Measurements from ENCODE around the gene BSG. TPM values are rescaled to one million over a fixed set of nuclear protein-coding genes. Genes with fewer than 3 reads are reported as not detected.

BSG gene
- total RNA-seq, 1 donor from 2014 or later = 144 TPM

DNA sequence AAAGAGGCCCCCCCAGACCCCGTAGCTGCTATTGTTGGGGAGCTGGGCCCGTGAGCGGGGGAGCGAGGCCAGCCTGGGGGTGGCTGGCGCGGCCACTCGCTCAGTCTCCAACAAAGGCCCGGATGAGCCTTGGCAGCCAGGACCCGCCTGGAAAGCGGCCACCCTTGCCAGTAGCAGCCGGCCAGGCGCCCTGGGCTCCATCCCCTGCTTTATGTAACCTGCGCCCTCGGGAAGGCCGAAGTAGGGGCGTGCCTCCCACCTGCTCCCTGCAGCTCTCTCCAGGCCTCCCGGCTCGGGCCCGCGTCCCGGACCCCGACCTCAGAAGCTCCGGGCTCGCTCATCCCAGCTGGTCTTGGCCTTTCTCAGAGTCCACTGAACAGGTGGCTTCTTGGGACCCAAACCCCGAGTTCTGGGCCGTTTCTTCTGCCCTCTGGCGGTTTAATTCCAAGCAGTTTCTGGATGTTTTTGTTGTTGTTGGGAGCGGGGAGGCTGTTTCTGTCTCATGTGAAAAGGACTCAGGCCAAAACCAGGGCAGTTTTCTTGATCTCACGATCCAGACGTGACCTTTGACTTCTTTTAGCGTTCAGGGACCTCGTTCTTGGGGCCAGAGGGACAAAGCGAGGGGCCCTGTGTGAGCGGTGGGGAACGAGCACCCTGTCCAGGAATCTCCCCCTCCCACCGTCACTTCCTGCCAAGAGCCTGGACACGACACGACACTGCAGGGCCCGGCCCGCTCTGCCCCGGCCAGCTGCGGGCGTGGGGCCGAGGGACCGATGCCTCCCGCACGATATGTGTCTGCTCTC lies 39.6 kb upstream of the BSG start:
- Histone ChIP-seq H3K27me3 (ENCODE audit: control insufficient read depth in 3 of 3, insufficient read depth in 3 of 3, low read length in 3 of 3) (peaks cover 0 to 6% (median 6%) of the 10 kb centered on the region in 3 donors), H3K36me3 (ENCODE audit: control insufficient read depth in 3 of 3, insufficient read depth in 3 of 3, low read length in 3 of 3) (peaks cover 13 to 19% (median 18%) of the 10 kb centered on the region in 3 donors), H3K4me3 (ENCODE audit: low read length in 3 of 3) (peak overlapping the region; percentile 46 to 94 (median 88)), H3K9me3 (ENCODE audit: control insufficient read depth in 3 of 3, low read length in 3 of 3) (no peaks in the 10 kb centered on the region), H3K4me1 (ENCODE audit: control insufficient read depth in 3 of 3, insufficient read depth in 3 of 3, low read length in 3 of 3) (peaks cover 30 to 38% (median 37%) of the 10 kb centered on the region in 3 donors), H3K27ac (ENCODE audit: low read depth, low read length) (peak overlapping the region; percentile 90), H3K9ac (ENCODE audit: low read depth in 1 of 3, low read length in 3 of 3) (peak overlapping the region; percentile 89 to 96 (median 94))

DNA sequence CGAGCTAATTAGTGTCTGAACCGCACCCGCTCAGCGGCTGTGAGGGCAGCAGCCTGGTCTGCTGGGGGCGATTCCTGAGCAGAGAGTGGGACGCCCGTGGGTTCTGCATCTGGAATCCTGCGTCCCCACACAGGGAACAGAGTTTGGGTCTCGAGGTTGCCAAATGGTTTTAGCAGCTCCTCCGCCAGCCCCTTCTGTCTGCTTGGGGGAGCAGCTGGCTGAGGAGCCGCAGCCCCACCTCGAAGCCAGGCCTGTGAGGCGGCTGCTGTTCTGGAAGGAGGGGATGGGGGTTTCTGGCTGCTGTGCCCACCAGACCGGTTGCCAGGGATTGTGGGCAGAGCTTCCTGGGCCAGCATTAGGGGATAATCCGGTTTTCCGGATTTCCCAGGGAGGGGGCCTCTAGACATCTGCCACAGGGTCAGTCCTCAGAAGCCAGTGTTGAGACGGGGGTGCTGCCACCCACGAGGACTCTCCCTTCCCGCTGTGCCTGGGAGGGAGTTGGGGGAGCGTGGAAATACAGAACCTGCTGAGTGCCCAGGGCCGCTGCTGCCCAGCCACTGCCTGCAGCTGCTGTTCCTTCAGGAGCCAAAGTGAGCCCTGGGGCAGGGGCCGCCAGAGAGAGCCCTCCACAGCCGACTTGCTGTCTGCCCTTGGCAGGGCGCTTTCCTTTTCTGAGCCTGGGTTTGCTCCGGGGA lies 38.9 kb upstream of the BSG start:
- peaks cover 30 to 45% (median 37%) of the 10 kb centered on the region in 3 donors for H3K4me1 ChIP-seq (ENCODE audit: control insufficient read depth in 3 of 3, insufficient read depth in 3 of 3, low read length in 3 of 3)

DNA sequence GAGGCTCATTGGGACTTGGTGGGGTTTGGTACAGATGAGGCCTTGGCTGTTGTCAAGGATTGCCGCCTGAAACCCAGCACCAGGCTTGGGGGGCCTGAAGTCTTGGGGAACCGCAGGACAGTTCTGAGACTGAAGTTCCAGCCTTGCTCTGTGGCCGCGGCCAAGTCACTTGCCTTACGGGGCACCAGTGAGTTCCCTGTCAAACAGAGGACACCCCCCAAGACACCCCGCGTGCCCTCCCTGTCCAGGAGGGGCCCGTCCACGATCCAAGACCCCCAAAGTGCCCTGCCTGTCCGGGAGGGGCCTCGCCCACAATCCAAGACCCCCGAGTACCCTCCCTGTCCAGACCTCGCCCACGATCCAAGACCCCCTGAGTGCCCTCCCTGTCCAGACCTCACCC lies 38.3 kb upstream of the BSG start:
- H3K9ac ChIP-seq (ENCODE audit: low read depth in 1 of 3, low read length in 3 of 3) = peak overlapping the region; percentile 89 to 96 (median 94)
- H3K4me3 ChIP-seq (ENCODE audit: low read length in 3 of 3) = peak overlapping the region; percentile 46 to 94 (median 88)
- peaks cover 20 to 33% (median 24%) of the 10 kb centered on the region in 3 donors for H3K36me3 ChIP-seq (ENCODE audit: control insufficient read depth in 3 of 3, insufficient read depth in 3 of 3, low read length in 3 of 3)
- H3K4me1 ChIP-seq (ENCODE audit: control insufficient read depth in 3 of 3, insufficient read depth in 3 of 3, low read length in 3 of 3) = peaks cover 30 to 51% (median 37%) of the 10 kb centered on the region in 3 donors
- H3K9me3 ChIP-seq (ENCODE audit: control insufficient read depth in 3 of 3, low read length in 3 of 3) = no peaks in the 10 kb centered on the region
- H3K27ac ChIP-seq (ENCODE audit: low read depth, low read length) = peak overlapping the region; percentile 90
- H3K27me3 ChIP-seq (ENCODE audit: control insufficient read depth in 3 of 3, insufficient read depth in 3 of 3, low read length in 3 of 3) = no peaks in the 10 kb centered on the region

More for the DNA sequence above, 38.9 kb upstream of the BSG start:
- Histone ChIP-seq H3K9ac (ENCODE audit: low read depth in 1 of 3, low read length in 3 of 3) (peak overlapping the region; percentile 89 to 96 (median 94)), H3K9me3 (ENCODE audit: control insufficient read depth in 3 of 3, low read length in 3 of 3) (no peaks in the 10 kb centered on the region), H3K27me3 (ENCODE audit: control insufficient read depth in 3 of 3, insufficient read depth in 3 of 3, low read length in 3 of 3) (peaks cover 0 to 3% (median 3%) of the 10 kb centered on the region in 3 donors), H3K27ac (ENCODE audit: low read depth, low read length) (peak overlapping the region; percentile 90), H3K4me3 (ENCODE audit: low read length in 3 of 3) (peak overlapping the region; percentile 46 to 94 (median 88)), H3K36me3 (ENCODE audit: control insufficient read depth in 3 of 3, insufficient read depth in 3 of 3, low read length in 3 of 3) (peaks cover 18 to 27% (median 24%) of the 10 kb centered on the region in 3 donors)

DNA sequence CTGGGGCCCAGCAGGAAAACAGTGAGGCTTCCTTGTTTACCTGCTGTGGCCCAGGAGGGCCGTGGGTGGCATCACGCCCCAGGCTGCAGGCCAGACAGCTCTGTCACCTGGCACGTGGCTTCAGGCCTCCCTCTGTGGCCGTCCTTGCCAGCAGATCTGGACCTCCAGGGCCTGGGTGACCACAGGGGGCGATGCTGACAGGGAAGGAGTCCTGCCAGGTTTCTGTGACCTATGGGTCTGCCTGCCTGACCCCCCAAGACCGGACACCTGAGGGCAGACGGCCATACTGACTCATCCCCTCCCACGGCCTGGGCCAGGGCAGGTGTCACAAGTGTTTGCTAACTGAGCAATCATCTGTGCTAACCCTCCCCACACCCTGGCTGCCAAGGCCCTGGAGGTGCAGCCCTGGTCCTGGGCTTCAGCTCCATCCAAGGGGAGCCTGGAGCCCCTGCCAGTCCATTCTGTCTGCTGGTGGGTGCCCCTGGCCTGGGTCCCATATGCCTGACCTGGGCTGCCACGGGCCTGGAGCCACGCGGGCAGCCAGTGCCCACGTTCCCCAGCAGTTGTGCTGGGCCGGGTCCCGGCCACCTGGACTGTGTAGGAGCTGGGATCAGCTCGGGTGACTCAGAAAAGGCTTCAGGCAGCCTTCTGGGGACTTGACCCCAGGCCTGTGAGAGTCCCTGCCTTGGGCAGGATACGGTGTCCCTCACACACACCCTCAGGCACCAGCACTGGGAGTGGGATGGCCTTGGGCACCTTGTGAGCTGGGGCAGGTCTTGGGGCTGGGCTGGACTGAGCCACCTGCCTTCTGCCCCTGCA lies 37.2 kb upstream of the BSG start:
- Histone ChIP-seq H3K9me3 (ENCODE audit: control insufficient read depth in 3 of 3, low read length in 3 of 3) (no peaks in the 10 kb centered on the region), H3K27ac (ENCODE audit: low read depth, low read length) (peak overlapping the region; percentile 25), H3K4me1 (ENCODE audit: control insufficient read depth in 3 of 3, insufficient read depth in 3 of 3, low read length in 3 of 3) (peaks cover 30 to 56% (median 37%) of the 10 kb centered on the region in 3 donors), H3K9ac (ENCODE audit: low read depth in 1 of 3, low read length in 3 of 3) (peak overlapping the region in 2 of 3 donors; percentile 43 to 73), H3K36me3 (ENCODE audit: control insufficient read depth in 3 of 3, insufficient read depth in 3 of 3, low read length in 3 of 3) (peaks cover 20 to 38% (median 27%) of the 10 kb centered on the region in 3 donors), H3K4me3 (ENCODE audit: low read length in 3 of 3) (no peak overlapping the region), H3K27me3 (ENCODE audit: control insufficient read depth in 3 of 3, insufficient read depth in 3 of 3, low read length in 3 of 3) (no peaks in the 10 kb centered on the region)

DNA sequence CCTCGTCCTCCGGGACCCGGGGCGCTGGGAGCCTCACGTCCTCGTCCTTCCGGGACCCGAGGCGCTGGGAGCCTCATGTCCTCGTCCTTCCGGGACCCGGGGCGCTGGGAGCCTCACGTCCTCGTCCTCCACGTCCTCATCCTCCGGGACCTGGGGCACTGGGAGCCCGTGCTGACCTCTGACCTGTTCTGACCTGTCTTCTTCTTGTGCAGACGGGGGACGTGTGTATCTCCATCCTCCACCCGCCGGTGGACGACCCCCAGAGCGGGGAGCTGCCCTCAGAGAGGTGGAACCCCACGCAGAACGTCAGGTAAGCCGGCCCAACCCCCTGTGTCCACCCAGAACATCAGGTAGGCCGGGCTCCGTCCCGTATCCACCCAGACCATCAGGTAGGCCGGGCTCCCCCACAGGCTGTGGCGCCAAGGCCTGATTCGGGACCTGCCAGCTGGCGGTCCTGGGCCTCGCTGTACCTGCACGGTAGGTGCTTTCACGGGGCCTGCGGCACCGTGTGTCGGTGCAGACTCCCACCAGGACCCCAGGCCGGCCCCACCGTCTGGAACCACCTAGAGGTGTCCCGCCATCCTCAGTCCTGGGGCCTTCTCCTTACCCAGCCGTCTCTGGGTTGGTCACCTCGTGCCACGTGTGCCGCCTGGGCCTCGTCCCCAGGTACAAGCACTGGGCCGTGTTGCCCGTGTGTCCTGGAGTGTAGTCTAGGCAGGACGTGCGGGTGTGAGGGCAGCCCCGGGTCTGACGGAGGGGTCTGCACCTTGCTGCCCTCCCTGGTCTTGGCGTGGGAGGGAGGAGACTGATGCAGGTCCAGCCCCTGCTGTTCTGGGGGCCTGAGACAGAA lies 36.1 kb upstream of the BSG start:
- H3K27me3 ChIP-seq (ENCODE audit: control insufficient read depth in 3 of 3, insufficient read depth in 3 of 3, low read length in 3 of 3) = no peaks in the 10 kb centered on the region
- H3K4me1 ChIP-seq (ENCODE audit: control insufficient read depth in 3 of 3, insufficient read depth in 3 of 3, low read length in 3 of 3) = peaks cover 27 to 51% (median 32%) of the 10 kb centered on the region in 3 donors
- H3K9ac ChIP-seq (ENCODE audit: low read depth in 1 of 3, low read length in 3 of 3) = no peak overlapping the region
- H3K4me3 ChIP-seq (ENCODE audit: low read length in 3 of 3) = no peak overlapping the region
- no peaks in the 10 kb centered on the region for H3K9me3 ChIP-seq (ENCODE audit: control insufficient read depth in 3 of 3, low read length in 3 of 3)
- H3K36me3 ChIP-seq (ENCODE audit: control insufficient read depth in 3 of 3, insufficient read depth in 3 of 3, low read length in 3 of 3) = peaks cover 20 to 40% (median 28%) of the 10 kb centered on the region in 3 donors
- no peak overlapping the region for H3K27ac ChIP-seq (ENCODE audit: low read depth, low read length)

DNA sequence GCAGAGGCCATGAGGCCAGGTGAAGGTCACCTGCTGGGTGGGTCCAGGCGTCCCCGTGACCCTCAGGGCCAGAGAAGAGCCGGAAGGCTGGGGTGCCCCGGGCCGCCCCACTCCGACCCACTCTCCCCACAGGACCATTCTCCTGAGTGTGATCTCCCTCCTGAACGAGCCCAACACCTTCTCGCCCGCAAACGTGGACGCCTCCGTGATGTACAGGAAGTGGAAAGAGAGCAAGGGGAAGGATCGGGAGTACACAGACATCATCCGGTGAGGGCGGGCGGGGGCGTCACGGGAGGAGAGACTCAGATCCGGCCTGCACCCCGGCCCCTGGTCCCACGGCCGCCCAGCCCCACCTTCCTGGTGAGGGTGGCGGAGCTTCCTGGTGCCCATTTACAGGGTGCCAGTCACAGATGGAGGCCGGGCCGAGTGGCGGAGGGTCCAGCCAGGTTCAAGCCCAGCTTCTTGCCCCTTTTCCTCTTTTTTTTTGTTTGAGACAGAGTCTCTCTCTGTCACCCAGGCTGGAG lies 35.5 kb upstream of the BSG start:
- Histone ChIP-seq H3K9ac (ENCODE audit: low read depth in 1 of 3, low read length in 3 of 3) (no peak overlapping the region), H3K27me3 (ENCODE audit: control insufficient read depth in 3 of 3, insufficient read depth in 3 of 3, low read length in 3 of 3) (no peaks in the 10 kb centered on the region), H3K4me3 (ENCODE audit: low read length in 3 of 3) (no peak overlapping the region), H3K9me3 (ENCODE audit: control insufficient read depth in 3 of 3, low read length in 3 of 3) (no peaks in the 10 kb centered on the region), H3K36me3 (ENCODE audit: control insufficient read depth in 3 of 3, insufficient read depth in 3 of 3, low read length in 3 of 3) (peaks cover 26 to 43% (median 34%) of the 10 kb centered on the region in 3 donors), H3K27ac (ENCODE audit: low read depth, low read length) (no peak overlapping the region), H3K4me1 (ENCODE audit: control insufficient read depth in 3 of 3, insufficient read depth in 3 of 3, low read length in 3 of 3) (peaks cover 27 to 51% (median 32%) of the 10 kb centered on the region in 3 donors)

DNA sequence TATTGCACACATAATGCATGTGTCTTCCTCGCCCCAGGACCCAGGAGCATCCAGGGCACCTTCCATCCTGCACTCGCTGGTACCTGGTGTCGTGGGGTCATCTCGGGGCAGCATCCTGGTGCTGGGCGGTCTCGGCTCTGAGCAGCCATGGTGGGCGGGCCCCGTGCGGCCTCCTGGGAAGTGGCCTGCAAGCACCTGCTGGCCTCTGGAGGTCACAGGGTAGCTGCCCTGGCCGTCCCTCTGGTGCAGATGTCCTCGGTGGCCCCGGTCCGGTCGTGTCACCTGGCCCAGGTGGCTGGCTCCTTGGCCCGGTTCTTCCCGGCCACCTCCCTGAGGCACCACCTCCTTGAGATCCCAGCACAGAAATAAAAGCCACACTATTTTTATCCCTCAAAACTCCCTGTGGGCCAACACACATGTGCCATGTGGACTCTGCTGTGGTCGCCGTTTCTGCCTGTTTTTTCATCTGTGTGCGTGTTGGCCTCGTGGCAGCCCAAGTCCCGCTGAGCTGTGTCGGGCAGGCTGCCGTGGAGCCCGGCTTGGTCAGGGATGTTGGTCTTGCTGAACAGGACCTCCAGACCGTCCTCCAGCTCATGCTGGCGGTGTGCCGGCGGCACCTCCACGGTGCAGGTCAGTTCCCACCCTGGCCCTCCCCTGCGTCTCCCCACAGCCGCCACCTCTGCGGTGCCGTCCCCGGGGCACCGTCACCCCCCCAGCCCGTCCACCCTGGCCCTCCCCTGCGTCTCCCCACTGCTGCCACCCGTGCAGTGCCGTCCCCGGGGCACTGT lies 33.6 kb upstream of the BSG start:
- no peak overlapping the region for H3K27ac ChIP-seq (ENCODE audit: low read depth, low read length)
- no peaks in the 10 kb centered on the region for H3K9me3 ChIP-seq (ENCODE audit: control insufficient read depth in 3 of 3, low read length in 3 of 3)
- H3K4me3 ChIP-seq (ENCODE audit: low read length in 3 of 3) = peak overlapping the region in 1 of 3 donors; percentile 6
- H3K9ac ChIP-seq (ENCODE audit: low read depth in 1 of 3, low read length in 3 of 3) = peak overlapping the region in 1 of 3 donors; percentile 66
- H3K36me3 ChIP-seq (ENCODE audit: control insufficient read depth in 3 of 3, insufficient read depth in 3 of 3, low read length in 3 of 3) = peaks cover 32 to 50% (median 41%) of the 10 kb centered on the region in 3 donors
- peaks cover 17 to 39% (median 19%) of the 10 kb centered on the region in 3 donors for H3K4me1 ChIP-seq (ENCODE audit: control insufficient read depth in 3 of 3, insufficient read depth in 3 of 3, low read length in 3 of 3)
- H3K27me3 ChIP-seq (ENCODE audit: control insufficient read depth in 3 of 3, insufficient read depth in 3 of 3, low read length in 3 of 3) = no peaks in the 10 kb centered on the region

DNA sequence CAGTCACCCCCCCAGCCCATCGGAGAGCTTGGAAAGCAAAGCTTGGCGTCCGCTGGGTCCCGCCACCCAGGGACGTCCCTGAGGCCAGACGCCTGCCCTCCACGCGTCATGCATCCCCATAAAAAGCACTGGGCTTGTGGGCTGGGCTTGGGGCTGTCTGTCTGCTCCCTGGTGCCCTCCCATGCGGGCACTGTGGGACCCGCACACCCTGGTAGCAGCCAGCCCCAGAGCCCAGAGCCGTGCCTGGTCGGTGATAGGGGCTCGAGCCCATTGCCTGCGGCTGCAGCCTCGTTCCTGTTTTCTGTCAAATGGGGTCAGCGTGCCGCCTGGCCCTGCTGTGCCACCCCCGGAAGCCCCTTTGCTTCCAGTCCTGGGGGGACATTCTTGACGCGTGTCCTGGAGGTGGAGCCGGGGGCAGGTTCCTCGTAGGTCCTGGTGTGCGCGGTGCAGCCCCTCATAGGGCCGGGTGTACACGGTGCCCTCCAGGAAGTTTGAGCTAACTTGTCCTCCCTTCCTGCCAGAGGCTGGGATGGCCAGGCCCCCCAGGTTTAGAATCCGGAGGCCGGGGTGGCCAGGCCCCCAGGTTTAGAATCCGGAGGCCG lies 32.9 kb upstream of the BSG start:
- Histone ChIP-seq H3K36me3 (ENCODE audit: control insufficient read depth in 3 of 3, insufficient read depth in 3 of 3, low read length in 3 of 3) (peaks cover 32 to 50% (median 41%) of the 10 kb centered on the region in 3 donors), H3K9ac (ENCODE audit: low read depth in 1 of 3, low read length in 3 of 3) (peak overlapping the region in 1 of 3 donors; percentile 66), H3K4me3 (ENCODE audit: low read length in 3 of 3) (no peak overlapping the region), H3K4me1 (ENCODE audit: control insufficient read depth in 3 of 3, insufficient read depth in 3 of 3, low read length in 3 of 3) (peaks cover 11 to 32% (median 12%) of the 10 kb centered on the region in 3 donors), H3K27ac (ENCODE audit: low read depth, low read length) (no peak overlapping the region), H3K9me3 (ENCODE audit: control insufficient read depth in 3 of 3, low read length in 3 of 3) (no peaks in the 10 kb centered on the region), H3K27me3 (ENCODE audit: control insufficient read depth in 3 of 3, insufficient read depth in 3 of 3, low read length in 3 of 3) (no peaks in the 10 kb centered on the region)

Measured in skeletal muscle tissue (tissue), 4 donors.